GM12874 (cell line): ENCODE measurements around the gene APOBR.

Experiments
- CTCF ChIP-seq: IDR thresholded peaks from 2 replicates; pipeline ENCODE4 v1.5.1; 2011; ENCODE audit warnings: low read depth, mild to moderate bottlenecking, control low read depth, low read length, moderate library complexity; ENCODE audit not compliant: insufficient read depth

The APOBR gene

GRCh38 chr16:28496844-28497243, 2.4 kb downstream of the APOBR start:
- TF ChIP-seq CTCF = no peak

GRCh38 chr16:28497386-28497785, 2.9 kb downstream of the APOBR start:
- no peak for TF ChIP-seq CTCF

- TF ChIP-seq CTCF = no peak
These were observed 3.6 kb downstream of the APOBR start for GRCh38 chr16:28497861-28498599.

GRCh38 chr16:28498666-28499381, 4.4 kb downstream of the APOBR start:
- TF ChIP-seq CTCF = no peak

GRCh38 chr16:28499854-28500253, 5.4 kb downstream of the APOBR start:
- no peak for TF ChIP-seq CTCF

- no peak for TF ChIP-seq CTCF
These were observed 7.1 kb downstream of the APOBR start for GRCh38 chr16:28501258-28502232.

GRCh38 chr16:28502290-28502689, 7.8 kb downstream of the APOBR start:
- no peak for TF ChIP-seq CTCF
